GF-D8 (cell line): ENCODE measurements around the gene UFD1.
A peak's percentile ranks its signal among the peaks of the same experiment; 100 is the strongest.

Experiments
- DNase-seq: peaks from one replicate; lab custom pipeline; 2025; lab: John Stamatoyannopoulos, UW

Gene UFD1

DNA sequence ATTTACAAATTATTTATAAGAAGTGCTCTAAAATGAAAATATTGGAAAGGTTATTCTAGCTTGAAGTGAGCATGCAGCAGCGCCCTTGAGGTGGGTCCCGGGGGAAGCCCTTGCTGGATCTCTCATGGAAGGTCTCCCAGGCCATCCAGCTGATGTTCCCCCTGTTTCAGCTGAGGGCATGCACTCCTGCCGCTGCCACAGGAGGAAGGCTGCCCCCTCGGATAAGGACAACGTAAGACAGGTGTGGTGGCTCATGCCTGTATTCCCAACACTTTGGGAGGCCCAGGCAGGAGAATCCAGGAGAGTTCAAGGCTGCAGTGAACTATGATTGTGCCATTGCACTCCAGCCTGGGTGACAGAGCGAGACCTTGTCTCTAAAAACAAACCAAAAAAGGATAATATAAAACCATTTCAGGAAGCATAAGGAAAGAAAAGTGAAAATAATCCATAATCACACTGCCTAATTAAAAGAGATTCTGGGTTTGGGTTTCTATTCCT, 15.7 kb upstream of the UFD1 start:
- DNase-seq, result no peak

- no peak for DNase-seq
Observed at GRCh38 chr22:19494001-19494560, 15.1 kb upstream of the UFD1 start.

GRCh38 chr22:19492504-19493174, 13.6 kb upstream of the UFD1 start:
- DNase-seq, result no peak

DNA sequence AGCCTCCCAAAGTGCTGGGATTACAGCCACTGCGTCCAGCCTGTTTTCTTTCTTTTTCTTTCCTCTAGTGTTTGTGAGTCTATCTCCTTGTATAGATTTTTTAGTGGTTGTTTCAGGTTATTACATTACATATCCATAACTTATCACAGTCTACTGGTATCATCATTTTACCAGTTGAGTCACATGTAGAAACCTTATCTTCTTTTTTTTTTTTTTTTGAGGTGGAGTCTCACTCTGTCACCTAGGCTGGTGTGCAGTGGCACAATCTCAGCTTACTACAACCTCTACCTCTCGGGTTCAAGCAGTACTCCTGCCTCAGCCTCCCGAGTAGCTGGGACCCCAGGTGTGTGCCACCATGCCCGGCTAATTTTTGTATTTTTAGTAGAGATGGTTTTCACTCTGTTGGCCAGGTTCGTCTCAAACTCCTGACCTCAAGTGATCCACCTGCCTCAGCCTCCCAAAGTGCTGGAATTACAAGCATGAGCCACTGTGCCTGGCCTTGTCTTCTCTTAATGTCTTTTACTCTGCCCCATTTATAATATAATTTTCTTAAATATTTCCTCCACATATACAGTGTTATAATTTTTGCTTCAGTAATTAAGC, 11.7 kb upstream of the UFD1 start:
- no peak for DNase-seq

GRCh38 chr22:19488884-19489843, 10.2 kb upstream of the UFD1 start:
- no peak for DNase-seq

DNA sequence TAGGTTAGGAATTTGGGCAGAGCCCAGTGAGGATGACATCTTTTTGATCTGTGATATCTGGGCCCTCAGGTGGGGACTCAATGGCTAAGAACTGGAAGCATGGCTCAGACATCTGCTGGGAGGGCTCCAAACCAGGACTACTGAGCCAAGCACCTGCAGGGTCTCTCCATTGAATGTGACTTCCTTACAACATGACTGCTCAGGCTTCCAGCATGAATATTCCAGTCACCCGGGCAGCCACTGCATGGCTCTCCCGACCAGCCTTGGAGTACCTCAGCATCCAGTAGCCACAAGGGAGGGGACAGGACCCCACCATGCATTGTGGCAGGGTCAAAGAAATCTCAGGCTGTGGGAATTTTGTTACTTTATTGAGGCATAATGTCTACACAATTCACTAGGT, 9.3 kb upstream of the UFD1 start:
- no peak for DNase-seq

DNA sequence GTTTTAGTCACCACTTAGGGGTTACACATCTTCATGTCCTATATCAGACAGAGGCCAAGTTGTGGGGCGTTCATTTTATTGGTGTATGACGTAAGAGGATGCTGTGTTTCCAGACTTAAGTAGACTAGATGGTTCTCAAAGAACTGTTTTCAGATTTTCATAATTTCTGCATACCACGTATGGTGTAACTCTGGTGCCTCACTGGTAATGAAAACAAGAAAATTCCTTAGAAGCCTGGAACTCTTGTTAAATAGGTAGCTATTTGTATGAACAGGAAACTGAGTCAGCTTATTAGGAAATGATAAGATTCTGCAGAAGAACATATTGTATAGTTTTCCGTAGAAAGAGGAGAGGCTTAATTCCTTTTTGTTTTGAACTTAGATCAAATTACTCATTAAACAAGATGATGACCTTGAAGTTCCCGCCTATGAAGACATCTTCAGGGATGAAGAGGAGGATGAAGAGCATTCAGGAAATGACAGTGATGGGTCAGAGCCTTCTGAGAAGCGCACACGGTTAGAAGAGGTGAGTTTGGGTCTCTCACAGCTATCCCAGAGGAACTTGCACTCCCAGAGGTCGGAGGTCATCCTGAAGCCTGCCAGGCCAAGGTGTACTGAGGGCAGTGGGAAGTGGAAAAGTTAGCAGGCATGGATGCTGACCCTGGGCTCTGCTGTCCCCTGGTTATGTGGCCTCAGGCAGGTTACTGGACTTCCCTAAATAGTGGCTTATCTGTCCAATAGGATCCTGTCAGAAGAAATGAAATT, 4.7 kb upstream of the UFD1 start:
- DNase-seq, result no peak

DNA sequence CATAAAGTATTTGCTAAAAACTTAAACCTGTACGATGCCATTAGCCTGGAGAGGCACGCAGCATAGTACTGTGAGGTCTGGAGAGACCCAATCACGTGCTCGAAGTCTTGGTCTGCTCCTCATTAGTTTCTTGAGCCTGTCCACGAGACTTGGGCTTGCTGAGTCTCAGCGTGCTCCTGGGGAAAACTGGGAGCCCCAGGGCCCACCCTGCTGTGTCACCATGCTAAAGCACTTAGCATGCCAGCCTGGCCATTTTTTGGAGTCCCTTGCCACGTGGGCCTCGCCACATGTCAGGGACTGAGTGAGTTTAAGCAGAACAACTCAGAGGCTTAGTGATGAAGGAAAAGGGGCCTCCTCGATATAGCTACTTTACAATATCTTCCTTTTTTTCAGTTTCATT, 3.3 kb upstream of the UFD1 start:
- DNase-seq, result no peak

GRCh38 chr22:19480789-19481188, 1.8 kb upstream of the UFD1 start:
- no peak for DNase-seq

DNA sequence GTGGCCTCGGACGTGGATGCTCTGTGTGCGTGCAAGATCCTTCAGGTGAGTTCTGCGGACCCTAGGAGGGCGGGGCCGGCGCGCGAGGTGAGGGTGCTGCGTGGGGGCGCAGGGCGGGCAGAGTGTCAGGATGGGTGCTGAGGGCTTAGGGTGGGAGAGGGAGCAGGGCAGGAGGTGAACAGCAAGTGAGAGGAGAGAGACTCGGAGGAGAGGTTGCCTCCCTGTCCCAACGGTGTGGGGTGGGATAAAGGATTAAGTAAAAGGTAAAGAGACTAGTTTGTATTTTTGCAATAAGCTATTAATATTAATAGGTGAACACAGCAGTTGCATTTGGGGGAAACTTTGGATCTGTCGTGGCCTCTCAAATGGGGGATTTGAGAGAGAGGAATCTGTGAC, 1.2 kb upstream of the UFD1 start:
- no peak for DNase-seq

GRCh38 chr22:19479355-19480172, 571 bp upstream of the UFD1 start, which contains the start of gene CDC45:
TSS of gene CDC45 (plus strand) at chr22:19479920. CDS start at chr22:19479969, 49 bp downstream.
- peak; percentile 95 for DNase-seq

- no peak for DNase-seq
Observed at GRCh38 chr22:19478045-19478900, 720 bp downstream of the UFD1 start.

DNA sequence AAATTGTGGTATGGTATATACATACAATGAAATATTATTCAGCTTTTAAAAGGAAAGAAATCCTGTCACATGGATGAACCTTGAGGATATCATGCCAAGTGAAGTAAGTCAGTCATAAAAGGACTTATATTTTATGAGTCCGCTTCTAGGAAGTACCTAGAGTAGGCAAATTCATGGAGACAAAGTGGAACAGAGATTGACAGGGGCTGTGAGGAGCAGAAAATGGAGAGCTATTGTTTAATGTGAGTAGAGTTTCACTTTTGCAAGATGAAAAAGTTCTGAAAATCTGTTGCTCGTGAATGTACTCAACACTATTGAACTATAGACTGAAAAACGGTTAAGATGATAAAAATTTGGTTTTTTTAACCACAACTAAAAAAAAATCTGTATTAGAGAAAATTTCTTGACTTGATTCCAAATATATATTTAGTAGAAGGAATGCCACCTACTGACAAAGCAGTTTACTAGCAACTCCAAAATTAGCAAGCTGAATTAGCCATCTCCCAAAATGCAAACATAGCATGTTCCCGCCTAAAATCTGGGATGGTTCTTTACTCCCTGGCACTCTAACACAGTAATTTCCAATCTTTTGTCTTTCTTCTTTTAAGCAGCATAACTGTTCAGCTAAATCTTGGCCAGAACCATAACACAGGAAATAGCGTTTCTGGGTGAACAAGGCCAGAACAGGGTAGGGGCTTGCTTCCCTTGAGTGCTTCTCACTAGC, 1.5 kb downstream of the UFD1 start:
- DNase-seq, result no peak

DNA sequence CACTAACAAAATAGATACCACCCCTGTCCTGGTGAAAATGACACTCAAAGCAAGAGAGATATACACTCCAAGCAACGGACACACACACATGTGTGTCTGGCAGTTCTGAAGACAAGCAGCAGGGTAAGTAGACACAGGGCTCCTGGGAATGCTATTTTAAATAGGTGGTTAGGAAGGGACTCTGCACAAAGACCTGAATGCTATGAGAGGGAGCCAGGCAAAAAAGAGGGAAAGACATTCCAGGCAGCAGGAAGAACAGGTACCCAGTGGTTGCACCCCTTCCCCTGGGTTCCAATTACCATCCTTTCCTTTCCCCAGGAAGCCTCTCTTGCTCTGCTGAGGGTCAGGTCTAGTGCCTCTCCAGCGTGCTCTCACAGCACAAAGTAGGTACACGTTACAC, 3.0 kb downstream of the UFD1 start:
- DNase-seq, result no peak

GRCh38 chr22:19473578-19473977, 5.4 kb downstream of the UFD1 start:
- DNase-seq, result no peak

DNA sequence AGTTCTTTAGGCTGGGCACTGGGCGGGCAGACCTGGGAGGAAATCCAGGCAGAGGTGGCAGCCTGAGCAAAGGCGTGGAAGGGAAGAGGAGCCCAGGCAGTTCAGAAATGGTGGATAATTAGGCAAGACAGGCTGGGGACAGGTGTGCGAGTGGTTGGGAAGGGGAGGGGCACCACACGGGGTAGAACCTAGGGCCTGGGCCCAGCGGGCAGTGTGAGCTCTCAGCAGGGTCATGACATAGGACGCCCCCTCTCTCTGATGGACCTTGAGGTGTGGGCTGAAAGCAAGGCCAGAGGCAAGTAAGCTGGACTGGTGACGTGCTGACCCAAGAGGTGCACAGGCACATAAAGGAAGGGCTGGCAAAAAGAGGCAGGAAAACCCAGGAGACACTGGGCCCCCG, 6.8 kb downstream of the UFD1 start:
- no peak for DNase-seq

- DNase-seq, result no peak
Observed at GRCh38 chr22:19471572-19471971, 7.4 kb downstream of the UFD1 start.

GRCh38 chr22:19470010-19470409, 9.0 kb downstream of the UFD1 start:
- no peak for DNase-seq

- DNase-seq, result no peak
Observed at GRCh38 chr22:19469421-19469820, 9.6 kb downstream of the UFD1 start.
